ENCODE measurements around the gene PTPRO.

PTPRO gene

DNA sequence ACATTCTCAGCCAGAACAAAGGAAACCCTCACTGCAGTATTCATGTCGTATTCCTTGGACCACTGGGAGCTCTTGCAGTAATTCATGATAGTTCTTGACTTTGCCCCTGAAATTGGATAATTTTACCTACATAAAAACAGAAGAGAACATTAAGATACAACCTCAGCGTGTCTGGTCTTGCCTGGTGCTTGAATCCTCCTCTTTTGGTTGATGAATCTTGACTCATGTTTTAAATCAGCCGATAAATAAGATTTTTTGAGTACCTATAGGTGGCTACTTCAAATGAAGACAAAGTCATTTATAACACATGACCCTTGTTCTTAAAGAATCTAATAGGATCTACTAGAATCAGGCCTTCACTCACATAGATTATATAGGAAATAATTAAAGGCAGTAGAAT, 221.0 kb downstream of the PTPRO start:
- TF ChIP-seq, protein P1, sequence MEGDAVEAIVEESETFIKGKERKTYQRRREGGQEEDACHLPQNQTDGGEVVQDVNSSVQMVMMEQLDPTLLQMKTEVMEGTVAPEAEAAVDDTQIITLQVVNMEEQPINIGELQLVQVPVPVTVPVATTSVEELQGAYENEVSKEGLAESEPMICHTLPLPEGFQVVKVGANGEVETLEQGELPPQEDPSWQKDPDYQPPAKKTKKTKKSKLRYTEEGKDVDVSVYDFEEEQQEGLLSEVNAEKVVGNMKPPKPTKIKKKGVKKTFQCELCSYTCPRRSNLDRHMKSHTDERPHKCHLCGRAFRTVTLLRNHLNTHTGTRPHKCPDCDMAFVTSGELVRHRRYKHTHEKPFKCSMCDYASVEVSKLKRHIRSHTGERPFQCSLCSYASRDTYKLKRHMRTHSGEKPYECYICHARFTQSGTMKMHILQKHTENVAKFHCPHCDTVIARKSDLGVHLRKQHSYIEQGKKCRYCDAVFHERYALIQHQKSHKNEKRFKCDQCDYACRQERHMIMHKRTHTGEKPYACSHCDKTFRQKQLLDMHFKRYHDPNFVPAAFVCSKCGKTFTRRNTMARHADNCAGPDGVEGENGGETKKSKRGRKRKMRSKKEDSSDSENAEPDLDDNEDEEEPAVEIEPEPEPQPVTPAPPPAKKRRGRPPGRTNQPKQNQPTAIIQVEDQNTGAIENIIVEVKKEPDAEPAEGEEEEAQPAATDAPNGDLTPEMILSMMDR (IDR thresholded peaks at IDR 0.05; ENCODE audit: borderline replicate concordance, insufficient read depth, low read depth, low read length), result no peak
- H3K4me3 ChIP-seq (ENCODE audit: low read depth, low read length), result no peak overlapping the region

DNA sequence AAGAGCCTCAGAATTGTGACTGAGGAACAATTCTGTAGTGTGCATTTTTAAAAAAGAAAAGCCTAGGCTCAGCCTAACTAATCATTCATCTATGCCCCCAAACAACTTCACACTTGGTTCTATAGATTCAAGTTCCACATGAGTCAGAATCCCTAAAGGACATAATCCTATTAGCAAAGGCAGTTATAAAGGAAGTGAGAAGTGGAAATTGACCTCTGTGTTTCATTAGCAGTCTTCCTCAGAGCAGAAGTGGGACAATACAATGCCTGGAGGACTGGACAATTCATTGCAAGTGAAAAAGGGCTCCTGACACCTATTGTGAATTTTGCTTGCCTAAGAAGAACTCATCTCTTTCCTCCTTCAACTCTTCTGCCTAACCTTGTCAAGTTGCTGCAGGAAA, 222.3 kb downstream of the PTPRO start:
- no peak overlapping the region for H3K4me3 ChIP-seq (ENCODE audit: low read depth, low read length)
- TF ChIP-seq, protein P1 (IDR thresholded peaks at IDR 0.05; ENCODE audit: borderline replicate concordance, insufficient read depth, low read depth, low read length), result no peak

DNA sequence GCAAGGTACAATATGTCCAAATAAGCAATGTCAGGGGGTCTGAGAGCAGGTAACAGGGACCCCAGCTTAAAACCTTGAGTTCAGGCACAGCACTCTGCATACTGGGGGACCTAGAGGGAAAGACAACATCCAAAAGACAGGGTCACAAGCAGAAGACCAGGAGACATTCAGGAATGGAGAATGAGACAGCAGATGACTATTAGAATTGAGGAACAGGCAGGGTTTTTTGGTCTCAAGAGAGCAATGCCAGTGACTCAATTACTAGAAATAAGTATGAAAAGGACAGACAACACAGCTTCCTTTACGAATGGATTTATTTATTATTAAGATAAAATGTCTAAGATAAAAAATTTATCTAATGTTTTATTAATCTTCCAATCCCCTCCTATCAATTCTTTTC, 223.0 kb downstream of the PTPRO start:
- no peak overlapping the region for H3K4me3 ChIP-seq (ENCODE audit: low read depth, low read length)
- TF ChIP-seq, protein P1 (IDR thresholded peaks at IDR 0.05; ENCODE audit: borderline replicate concordance, insufficient read depth, low read depth, low read length), result no peak

DNA sequence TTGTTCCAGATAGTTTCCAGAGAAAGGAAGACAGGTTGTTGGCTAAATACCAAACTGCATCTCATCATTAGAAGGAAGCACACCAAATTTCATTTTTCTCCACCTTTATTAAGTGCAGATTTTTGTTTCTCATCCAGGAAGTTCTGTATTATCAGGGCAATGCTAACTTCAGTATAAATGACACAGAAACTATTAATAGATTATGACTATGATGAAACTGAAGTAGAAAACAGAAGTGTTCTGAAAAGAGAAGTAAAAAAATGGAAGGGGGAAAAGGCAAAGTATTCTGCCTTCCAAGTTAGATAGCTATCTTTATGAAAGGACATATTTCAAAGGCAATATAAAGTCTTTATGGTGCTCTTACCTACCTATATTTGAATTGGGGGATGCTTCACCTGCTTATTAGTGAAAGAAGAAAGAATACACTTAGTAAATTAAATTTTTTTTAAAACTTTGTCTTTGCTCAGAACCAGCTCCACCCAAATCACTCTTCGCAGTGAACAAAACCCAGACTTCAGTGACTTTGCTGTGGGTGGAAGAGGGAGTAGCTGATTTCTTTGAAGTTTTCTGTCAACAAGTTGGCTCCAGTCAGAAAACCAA, 223.9 kb downstream of the PTPRO start:
- H3K4me3 ChIP-seq (ENCODE audit: low read depth, low read length), result no peak overlapping the region
- TF ChIP-seq, protein P1 (IDR thresholded peaks at IDR 0.05; ENCODE audit: borderline replicate concordance, insufficient read depth, low read depth, low read length), result no peak

DNA sequence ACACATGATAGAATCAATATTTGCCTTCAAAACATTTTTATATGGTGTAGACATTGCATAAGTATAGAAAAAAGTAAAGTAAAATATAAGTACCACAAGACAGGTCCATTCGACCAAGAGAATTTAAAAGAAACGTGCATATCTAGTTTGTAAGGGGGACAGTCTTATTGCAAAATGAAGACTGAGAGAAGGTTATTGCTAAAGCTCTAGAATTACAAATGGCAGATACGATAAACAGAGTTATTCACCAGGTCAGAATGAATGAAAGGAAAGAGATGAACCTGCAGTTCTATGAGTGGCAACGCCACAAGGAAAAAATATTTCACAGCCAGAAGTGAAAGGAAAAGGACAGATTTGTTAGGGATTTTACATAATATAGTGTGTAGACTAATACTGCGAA, 224.8 kb downstream of the PTPRO start:
- TF ChIP-seq, protein P1 (IDR thresholded peaks at IDR 0.05; ENCODE audit: borderline replicate concordance, insufficient read depth, low read depth, low read length), result no peak
- no peak overlapping the region for H3K4me3 ChIP-seq (ENCODE audit: low read depth, low read length)

DNA sequence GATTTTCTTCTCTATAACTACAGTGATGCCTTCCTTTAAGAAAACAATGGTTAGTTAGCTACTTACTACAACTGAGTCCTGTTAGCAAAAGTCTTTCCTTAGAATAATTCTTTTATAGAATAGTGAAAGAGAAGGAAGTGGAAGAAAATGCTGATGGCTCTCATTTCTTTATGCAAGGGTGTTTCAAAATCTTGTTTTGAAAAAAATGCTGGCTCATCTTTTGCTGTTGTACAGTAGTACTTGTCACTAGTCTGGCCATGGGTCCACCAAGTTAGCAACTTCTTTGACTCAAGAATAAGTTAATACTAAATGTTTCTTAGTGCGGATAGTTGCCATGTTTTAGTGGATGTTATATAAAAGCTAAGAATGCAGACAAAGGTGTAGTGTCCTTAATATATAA, 225.4 kb downstream of the PTPRO start:
- H3K4me3 ChIP-seq (ENCODE audit: low read depth, low read length), result no peak overlapping the region
- TF ChIP-seq, protein P1 (IDR thresholded peaks at IDR 0.05; ENCODE audit: borderline replicate concordance, insufficient read depth, low read depth, low read length), result no peak

GRCh38 chr12:15550793-15551192, 228.5 kb downstream of the PTPRO start:
- no peak overlapping the region for H3K4me3 ChIP-seq (ENCODE audit: low read depth, low read length)
- TF ChIP-seq, protein P1 (IDR thresholded peaks at IDR 0.05; ENCODE audit: borderline replicate concordance, insufficient read depth, low read depth, low read length), result no peak
